ENCODE results near the gene PRDM5. TPM values are rescaled to one million over a fixed set of nuclear protein-coding genes. Genes with fewer than 3 reads are reported as not detected.
A peak's percentile ranks its signal among the peaks of the same experiment; 100 is the strongest.

PRDM5 gene
- total RNA-seq, 1 experiment from 2014 or later, result 0.85 TPM

DNA sequence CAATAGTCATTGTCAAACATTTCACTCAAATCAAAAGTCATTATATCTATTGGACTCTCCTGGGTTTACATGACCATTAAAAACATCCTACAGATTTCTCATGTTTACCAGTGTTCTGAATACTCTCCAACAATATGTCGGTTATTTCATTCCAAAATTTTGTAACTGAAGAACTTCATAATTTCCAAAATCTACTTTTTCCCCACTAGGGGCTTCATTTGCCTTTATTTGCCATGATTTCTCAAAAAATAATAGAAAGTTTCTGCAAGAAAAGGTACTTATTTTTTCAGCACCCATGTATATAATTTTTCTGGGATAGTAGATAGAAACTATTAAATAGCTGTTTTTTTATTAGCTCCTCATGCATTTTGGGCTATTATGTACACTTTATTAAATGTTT lies 49.0 kb downstream of the PRDM5 start:
- no peaks in the 10 kb centered on the region for H3K4me1 ChIP-seq (replicated peaks; ENCODE audit: insufficient read depth)
- intact Hi-C loops (cut with micrococcal nuclease; ENCODE audit: unreplicated experiment), result no loop called here
- BruUV-seq (replicated peaks), result no TSS peak

DNA sequence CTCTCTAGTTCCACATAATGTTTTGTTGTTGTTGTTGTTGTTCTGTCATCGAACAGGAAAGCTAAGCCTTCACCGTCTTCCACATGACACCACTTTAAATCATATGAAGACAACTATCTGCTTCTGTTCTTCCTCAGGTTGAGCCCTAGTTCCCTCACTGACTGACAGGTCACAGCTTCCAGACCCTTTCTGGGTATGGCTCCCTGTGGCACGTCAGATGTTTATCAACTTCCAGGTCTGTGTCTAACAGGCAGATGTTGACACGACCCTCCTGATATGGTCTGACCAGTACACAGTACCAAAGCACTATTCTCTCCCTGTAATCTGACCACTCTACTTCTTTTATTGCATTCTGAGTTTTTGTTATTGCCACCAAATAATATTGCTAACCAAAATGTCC lies 51.4 kb downstream of the PRDM5 start:
- H3K36me3 ChIP-seq (ENCODE audit: low read depth), result no peaks in the 10 kb centered on the region
- TF ChIP-seq EZH2 (IDR thresholded peaks at IDR 0.05; ENCODE audit: low read depth), result no peak
- TF ChIP-seq, protein P1, sequence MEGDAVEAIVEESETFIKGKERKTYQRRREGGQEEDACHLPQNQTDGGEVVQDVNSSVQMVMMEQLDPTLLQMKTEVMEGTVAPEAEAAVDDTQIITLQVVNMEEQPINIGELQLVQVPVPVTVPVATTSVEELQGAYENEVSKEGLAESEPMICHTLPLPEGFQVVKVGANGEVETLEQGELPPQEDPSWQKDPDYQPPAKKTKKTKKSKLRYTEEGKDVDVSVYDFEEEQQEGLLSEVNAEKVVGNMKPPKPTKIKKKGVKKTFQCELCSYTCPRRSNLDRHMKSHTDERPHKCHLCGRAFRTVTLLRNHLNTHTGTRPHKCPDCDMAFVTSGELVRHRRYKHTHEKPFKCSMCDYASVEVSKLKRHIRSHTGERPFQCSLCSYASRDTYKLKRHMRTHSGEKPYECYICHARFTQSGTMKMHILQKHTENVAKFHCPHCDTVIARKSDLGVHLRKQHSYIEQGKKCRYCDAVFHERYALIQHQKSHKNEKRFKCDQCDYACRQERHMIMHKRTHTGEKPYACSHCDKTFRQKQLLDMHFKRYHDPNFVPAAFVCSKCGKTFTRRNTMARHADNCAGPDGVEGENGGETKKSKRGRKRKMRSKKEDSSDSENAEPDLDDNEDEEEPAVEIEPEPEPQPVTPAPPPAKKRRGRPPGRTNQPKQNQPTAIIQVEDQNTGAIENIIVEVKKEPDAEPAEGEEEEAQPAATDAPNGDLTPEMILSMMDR (conservative IDR thresholded peaks at IDR 0.05), result no peak
- H3K4me3 ChIP-seq, result no peak overlapping the region
- no peak overlapping the region for H3K27ac ChIP-seq
- intact Hi-C loops (cut with micrococcal nuclease; ENCODE audit: unreplicated experiment), result no loop called here
- no peaks in the 10 kb centered on the region for H3K27me3 ChIP-seq (ENCODE audit: insufficient read depth, low read depth)
- H3K4me2 ChIP-seq, result no peak overlapping the region
- no peaks in the 10 kb centered on the region for H3K79me2 ChIP-seq (ENCODE audit: low read depth)
- H3K9me3 ChIP-seq (ENCODE audit: insufficient read depth, low read depth), result no peaks in the 10 kb centered on the region
- no peaks in the 10 kb centered on the region for H3F3A ChIP-seq (ENCODE audit: insufficient read depth, low read depth)
- CTCF ChIA-PET, result no interaction called here
- no peaks in the 10 kb centered on the region for H3K9me2 ChIP-seq (ENCODE audit: insufficient read depth)
- H2AFZ ChIP-seq, result no peak overlapping the region
- no peaks in the 10 kb centered on the region for H4K20me1 ChIP-seq (ENCODE audit: insufficient read depth)
- BruUV-seq (replicated peaks), result no TSS peak
- POLR2A ChIA-PET (ENCODE audit: unreplicated experiment), result no interaction called here
- no peak for DNase-seq
- no peaks in the 10 kb centered on the region for H3K4me1 ChIP-seq (replicated peaks; ENCODE audit: insufficient read depth)

More for the DNA sequence above, 49.0 kb downstream of the PRDM5 start:
- Histone ChIP-seq H3K79me2 (ENCODE audit: low read depth) (no peaks in the 10 kb centered on the region), H3K9me3 (ENCODE audit: insufficient read depth, low read depth) (no peaks in the 10 kb centered on the region), H3F3A (ENCODE audit: insufficient read depth, low read depth) (no peaks in the 10 kb centered on the region), H3K9me2 (ENCODE audit: insufficient read depth) (no peaks in the 10 kb centered on the region), H3K36me3 (ENCODE audit: low read depth) (no peaks in the 10 kb centered on the region), H3K27ac (no peak overlapping the region), H3K27me3 (ENCODE audit: insufficient read depth, low read depth) (no peaks in the 10 kb centered on the region), H2AFZ (no peak overlapping the region), H3K4me2 (no peak overlapping the region), H3K4me3 (no peak overlapping the region), H4K20me1 (ENCODE audit: insufficient read depth) (no peaks in the 10 kb centered on the region)
- TF ChIP-seq, protein P1 (conservative IDR thresholded peaks at IDR 0.05), result no peak; the same call in 1 of the 2 replicates
- no peak for TF ChIP-seq EZH2 (IDR thresholded peaks at IDR 0.05; ENCODE audit: low read depth)
- no peak for DNase-seq
- POLR2A ChIA-PET (ENCODE audit: unreplicated experiment), result no interaction called here
- CTCF ChIA-PET, result no interaction called here

DNA sequence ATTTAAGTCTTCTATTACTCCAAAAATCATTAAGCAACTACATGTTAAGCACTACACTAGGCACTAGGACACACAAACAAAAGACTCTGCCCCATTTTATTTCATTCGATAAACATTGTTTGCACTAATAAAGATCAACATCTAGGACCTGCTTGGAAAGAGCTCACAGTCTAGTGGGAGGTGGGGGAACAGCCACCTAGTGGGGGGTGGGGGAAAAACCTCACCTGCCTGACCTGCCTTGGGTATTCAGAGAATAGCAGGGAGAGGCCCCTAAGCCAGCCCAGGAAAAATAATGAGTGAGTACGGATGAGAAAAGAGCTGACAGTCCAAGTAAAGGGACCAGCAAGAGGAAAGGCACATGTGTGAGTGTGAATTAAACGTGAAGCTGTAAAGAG lies 52.2 kb downstream of the PRDM5 start:
- intact Hi-C loops (cut with micrococcal nuclease; ENCODE audit: unreplicated experiment), result no loop called here
- POLR2A ChIA-PET (ENCODE audit: unreplicated experiment), result no interaction called here
- Histone ChIP-seq H3K9me2 (ENCODE audit: insufficient read depth) (no peaks in the 10 kb centered on the region), H3K4me2 (no peak overlapping the region), H4K20me1 (ENCODE audit: insufficient read depth) (no peaks in the 10 kb centered on the region), H3K4me3 (no peak overlapping the region), H3K36me3 (ENCODE audit: low read depth) (no peaks in the 10 kb centered on the region), H2AFZ (no peak overlapping the region), H3K9me3 (ENCODE audit: insufficient read depth, low read depth) (no peaks in the 10 kb centered on the region), H3F3A (ENCODE audit: insufficient read depth, low read depth) (no peaks in the 10 kb centered on the region), H3K27ac (no peak overlapping the region), H3K27me3 (ENCODE audit: insufficient read depth, low read depth) (no peaks in the 10 kb centered on the region), H3K79me2 (ENCODE audit: low read depth) (no peaks in the 10 kb centered on the region), H3K4me1 (replicated peaks; ENCODE audit: insufficient read depth) (no peaks in the 10 kb centered on the region)
- CTCF ChIA-PET, result no interaction called here
- peak in 1 of 2 experiments; percentile 2 for DNase-seq
- TF ChIP-seq, protein P1 (conservative IDR thresholded peaks at IDR 0.05), result peak; percentile 26; the same call in 1 of the 2 replicates
- TF ChIP-seq EZH2 (IDR thresholded peaks at IDR 0.05; ENCODE audit: low read depth), result no peak
- no TSS peak for BruUV-seq (replicated peaks)
